ENCODE results near the gene CACNA1D. TPM values are rescaled to one million over a fixed set of nuclear protein-coding genes. Genes with fewer than 3 reads are reported as not detected.

CACNA1D gene
- polyA plus RNA-seq, 1 experiment: 0.15 TPM

GRCh38 chr3:53501178-53501577 is 6.8 kb downstream of the CACNA1D start:
- H3K27me3 ChIP-seq (ENCODE audit: control insufficient read depth, insufficient read depth, low read length): peaks cover 7% of the 10 kb centered on the region
- CTCF ChIA-PET: no interaction called here
- no peak for DNase-seq (ENCODE audit: low read depth)
- H3K36me3 ChIP-seq (ENCODE audit: control insufficient read depth, insufficient read depth, low read length): no peaks in the 10 kb centered on the region
- POLR2A ChIA-PET: no interaction called here
- TF ChIP-seq CTCF (IDR thresholded peaks at IDR 0.05; ENCODE audit: insufficient read depth, low read depth, low read length): no peak
- no peak overlapping the region for H3K4me3 ChIP-seq (ENCODE audit: low read depth, low read length)

DNA sequence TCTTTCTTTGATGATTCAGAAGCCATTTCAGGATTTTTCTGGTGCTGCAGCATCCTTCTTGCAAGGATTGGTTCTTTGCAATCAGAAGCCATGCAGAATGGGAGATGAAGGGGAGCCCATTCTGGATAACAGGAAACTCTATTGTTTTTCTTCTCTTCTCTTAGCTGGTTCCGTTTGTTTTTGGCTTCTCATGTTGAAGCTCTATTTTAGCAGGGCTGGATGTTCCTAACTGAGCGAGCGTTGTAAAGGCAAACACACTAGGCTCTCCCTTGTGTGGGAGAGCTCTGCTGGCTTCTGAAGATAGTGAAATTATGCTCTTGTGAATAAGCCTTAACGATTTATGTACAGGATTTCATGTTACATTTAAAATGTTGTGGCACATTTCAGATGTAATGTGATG is 8.3 kb downstream of the CACNA1D start:
- Histone ChIP-seq H3K27me3 (ENCODE audit: control insufficient read depth, insufficient read depth, low read length) (peaks cover 3% of the 10 kb centered on the region; the same call in 1 of the 2 replicates), H3K4me3 (ENCODE audit: low read depth, low read length) (no peak overlapping the region), H3K36me3 (ENCODE audit: control insufficient read depth, insufficient read depth, low read length) (no peaks in the 10 kb centered on the region)
- no peak for TF ChIP-seq CTCF (IDR thresholded peaks at IDR 0.05; ENCODE audit: insufficient read depth, low read depth, low read length)
- CTCF ChIA-PET: no interaction called here
- POLR2A ChIA-PET: no interaction called here
- no peak for DNase-seq (ENCODE audit: low read depth)

- ChIA-PET CTCF (interaction anchor here (0.6 kb wide), 1 partner anchor 10 kb away, joined by 3 read pairs; no protein-coding TSS in a partner anchor), POLR2A (no interaction called here)
- peaks cover 3% of the 10 kb centered on the region; the same call in 1 of the 2 replicates for H3K27me3 ChIP-seq (ENCODE audit: control insufficient read depth, insufficient read depth, low read length)
- no peak for DNase-seq (ENCODE audit: low read depth)
- H3K4me3 ChIP-seq (ENCODE audit: low read depth, low read length): no peak overlapping the region
- no peaks in the 10 kb centered on the region for H3K36me3 ChIP-seq (ENCODE audit: control insufficient read depth, insufficient read depth, low read length)
- TF ChIP-seq CTCF (IDR thresholded peaks at IDR 0.05; ENCODE audit: insufficient read depth, low read depth, low read length): no peak
Observed at GRCh38 chr3:53503195-53503594, 8.8 kb downstream of the CACNA1D start.

DNA sequence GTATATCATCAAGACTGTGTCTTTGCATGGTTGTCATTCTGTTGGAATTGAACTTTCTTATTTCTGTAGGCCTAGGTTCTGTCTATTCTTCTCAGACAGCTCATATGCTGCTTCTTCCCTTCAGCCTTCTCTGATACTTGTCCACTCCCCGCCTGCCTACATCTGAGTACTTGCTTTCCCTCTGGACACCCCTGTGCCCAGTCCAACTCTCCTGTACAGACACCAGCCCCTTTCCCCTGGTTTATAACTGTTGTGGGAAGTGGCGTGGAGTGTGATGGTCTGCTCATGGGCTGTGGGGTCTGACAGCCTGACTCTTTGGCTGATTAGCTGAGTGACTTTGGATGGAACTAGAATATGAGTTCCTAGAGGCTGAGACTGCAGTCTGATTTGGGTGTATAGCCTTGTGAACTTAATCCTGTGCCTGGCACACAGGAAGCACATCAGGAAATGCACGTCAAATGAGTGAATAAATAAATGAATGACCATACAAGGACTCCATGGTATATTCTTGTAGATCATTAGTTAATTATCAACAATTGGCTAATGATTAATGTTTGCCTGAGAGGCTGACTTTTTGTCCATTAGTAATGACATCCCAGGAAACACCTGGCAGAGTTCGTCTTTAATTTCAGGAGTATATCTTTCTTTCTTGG is 11.8 kb downstream of the CACNA1D start:
- Histone ChIP-seq H3K4me3 (ENCODE audit: low read depth, low read length) (no peak overlapping the region), H3K27me3 (ENCODE audit: control insufficient read depth, insufficient read depth, low read length) (peaks cover under 1% of the 10 kb centered on the region; the same call in 1 of the 2 replicates), H3K36me3 (ENCODE audit: control insufficient read depth, insufficient read depth, low read length) (no peaks in the 10 kb centered on the region)
- no peak for TF ChIP-seq CTCF (IDR thresholded peaks at IDR 0.05; ENCODE audit: insufficient read depth, low read depth, low read length)
- ChIA-PET CTCF (no interaction called here), POLR2A (no interaction called here)
- DNase-seq (ENCODE audit: low read depth): no peak

- H3K36me3 ChIP-seq (ENCODE audit: control insufficient read depth, insufficient read depth, low read length): no peaks in the 10 kb centered on the region
- no peak overlapping the region for H3K4me3 ChIP-seq (ENCODE audit: low read depth, low read length)
- H3K27me3 ChIP-seq (ENCODE audit: control insufficient read depth, insufficient read depth, low read length): peaks cover 1% of the 10 kb centered on the region; the same call in 1 of the 2 replicates
- ChIA-PET CTCF (no interaction called here), POLR2A (no interaction called here)
- no peak for DNase-seq (ENCODE audit: low read depth)
- TF ChIP-seq CTCF (IDR thresholded peaks at IDR 0.05; ENCODE audit: insufficient read depth, low read depth, low read length): no peak
Observed at GRCh38 chr3:53506763-53507145, 12.3 kb downstream of the CACNA1D start.
